ENCODE data around the gene OGG1.
A peak's percentile ranks its signal among the peaks of the same experiment; 100 is the strongest.

The OGG1 gene

DNA sequence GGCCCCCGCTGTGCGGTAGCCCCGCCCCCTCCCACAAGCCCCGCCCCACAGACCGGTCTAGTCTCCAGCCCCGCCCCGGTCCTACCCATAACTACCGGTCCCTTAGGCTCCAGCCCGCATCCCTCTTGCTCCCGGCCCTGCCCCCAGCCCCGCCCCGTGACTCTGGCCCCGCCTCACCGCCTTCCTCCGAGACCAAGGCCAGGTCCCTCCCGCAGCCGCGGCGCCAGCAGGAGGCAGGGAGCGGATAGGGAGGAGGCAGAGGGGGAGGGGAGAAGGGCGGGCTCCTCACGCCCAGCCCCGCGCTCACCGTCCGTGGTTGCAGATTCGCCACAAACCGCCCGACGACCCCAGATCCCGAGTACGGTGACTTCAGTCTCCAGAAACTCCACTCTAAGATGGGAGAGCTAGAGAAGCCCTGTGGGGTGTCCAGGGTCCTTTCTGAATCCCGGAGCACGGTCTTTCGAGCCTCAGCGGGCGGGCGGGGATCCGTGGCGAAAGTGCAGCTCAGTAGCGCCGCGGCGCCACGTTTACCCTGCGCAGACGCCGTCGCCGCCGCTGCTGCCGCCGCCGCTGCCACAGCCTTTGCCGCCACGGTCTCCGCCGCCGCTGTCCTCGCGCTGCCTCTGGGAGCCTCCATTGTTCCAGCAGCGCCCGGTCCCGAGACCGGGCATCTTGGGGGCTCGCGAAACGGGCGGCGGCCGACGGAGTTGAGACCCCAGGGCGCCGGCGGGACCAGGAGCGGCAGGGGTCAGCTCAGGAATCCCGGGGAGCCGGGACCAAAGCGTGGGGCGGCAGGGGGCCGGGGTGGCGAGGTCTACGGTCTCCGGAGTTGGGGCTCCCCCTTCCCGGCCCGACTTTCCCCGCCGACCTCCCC lies 18.3 kb upstream of the OGG1 start, which contains the start of gene BRPF1 (continued):
- TF ChIP-seq ZFHX2 (tag by site-specific recombination; conservative IDR thresholded peaks at IDR 0.05) (peak; percentile 70), GLI4 (tag by site-specific recombination; IDR thresholded peaks at IDR 0.05) (no peak), ZNF302 (tag by site-specific recombination; IDR thresholded peaks at IDR 0.05; ENCODE audit: low read depth) (no peak), ZNF239 (tag by site-specific recombination; IDR thresholded peaks at IDR 0.05) (peak; percentile 60; the same call in 1 of the 2 replicates), ZNF473 (tag by site-specific recombination; IDR thresholded peaks at IDR 0.05) (no peak), ZNF843 (tag by site-specific recombination; IDR thresholded peaks at IDR 0.05) (peak; percentile 88), TRIM28 (IDR thresholded peaks at IDR 0.05; ENCODE audit: borderline replicate concordance, low read length) (no peak), ZNF354C (tag by site-specific recombination; IDR thresholded peaks at IDR 0.05; ENCODE audit: borderline replicate concordance, low read depth) (no peak), ZNF426 (tag by site-specific recombination; IDR thresholded peaks at IDR 0.05) (no peak), ZNF792 (tag by site-specific recombination; IDR thresholded peaks at IDR 0.05) (no peak), ZNF529 (tag by site-specific recombination; IDR thresholded peaks at IDR 0.05; ENCODE audit: insufficient replicate concordance) (no peak), ZNF777 (tag by site-specific recombination; IDR thresholded peaks at IDR 0.05; ENCODE audit: borderline replicate concordance) (peak; percentile 91), KLF10 (tag by site-specific recombination; IDR thresholded peaks at IDR 0.05) (peak; percentile 93), ZNF341 (tag by site-specific recombination; IDR thresholded peaks at IDR 0.05; ENCODE audit: low read depth) (peak; percentile 41), KLF8 (tag by site-specific recombination; IDR thresholded peaks at IDR 0.05) (peak; percentile 100), ZNF654 (tag by site-specific recombination; IDR thresholded peaks at IDR 0.05; ENCODE audit: low read depth) (peak; percentile 18; the same call in 1 of the 2 replicates), ZNF623 (tag by site-specific recombination; IDR thresholded peaks at IDR 0.05) (peak; percentile 64), ZNF184 (tag by site-specific recombination; IDR thresholded peaks at IDR 0.05) (peak; percentile 72; the same call in 1 of the 2 replicates), ZNF24 (tag by site-specific recombination; IDR thresholded peaks at IDR 0.05) (peak; percentile 98), IKZF3 (tag by site-specific recombination; IDR thresholded peaks at IDR 0.05) (peak; percentile 98), ZNF561 (tag by site-specific recombination; IDR thresholded peaks at IDR 0.05; ENCODE audit: borderline replicate concordance) (peak; percentile 99), GLI2 (tag by site-specific recombination; IDR thresholded peaks at IDR 0.05; ENCODE audit: borderline replicate concordance, low read depth) (peak; percentile 56; the same call in 1 of the 2 replicates), ZSCAN16 (tag by site-specific recombination; IDR thresholded peaks at IDR 0.05) (0 out of 2 replicates have a peak, but pooled peaks have one; percentile 40), MZF1 (tag by site-specific recombination; IDR thresholded peaks at IDR 0.05; ENCODE audit: borderline replicate concordance) (no peak)
- TF ChIP-seq, protein P1, sequence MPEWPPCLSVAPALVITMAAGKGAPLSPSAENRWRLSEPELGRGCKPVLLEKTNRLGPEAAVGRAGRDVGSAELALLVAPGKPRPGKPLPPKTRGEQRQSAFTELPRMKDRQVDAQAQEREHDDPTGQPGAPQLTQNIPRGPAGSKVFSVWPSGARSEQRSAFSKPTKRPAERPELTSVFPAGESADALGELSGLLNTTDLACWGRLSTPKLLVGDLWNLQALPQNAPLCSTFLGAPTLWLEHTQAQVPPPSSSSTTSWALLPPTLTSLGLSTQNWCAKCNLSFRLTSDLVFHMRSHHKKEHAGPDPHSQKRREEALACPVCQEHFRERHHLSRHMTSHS (tag by site-specific recombination; IDR thresholded peaks at IDR 0.05): peak; percentile 40; the same call in 1 of the 2 replicates
- TF ChIP-seq, protein P2, sequence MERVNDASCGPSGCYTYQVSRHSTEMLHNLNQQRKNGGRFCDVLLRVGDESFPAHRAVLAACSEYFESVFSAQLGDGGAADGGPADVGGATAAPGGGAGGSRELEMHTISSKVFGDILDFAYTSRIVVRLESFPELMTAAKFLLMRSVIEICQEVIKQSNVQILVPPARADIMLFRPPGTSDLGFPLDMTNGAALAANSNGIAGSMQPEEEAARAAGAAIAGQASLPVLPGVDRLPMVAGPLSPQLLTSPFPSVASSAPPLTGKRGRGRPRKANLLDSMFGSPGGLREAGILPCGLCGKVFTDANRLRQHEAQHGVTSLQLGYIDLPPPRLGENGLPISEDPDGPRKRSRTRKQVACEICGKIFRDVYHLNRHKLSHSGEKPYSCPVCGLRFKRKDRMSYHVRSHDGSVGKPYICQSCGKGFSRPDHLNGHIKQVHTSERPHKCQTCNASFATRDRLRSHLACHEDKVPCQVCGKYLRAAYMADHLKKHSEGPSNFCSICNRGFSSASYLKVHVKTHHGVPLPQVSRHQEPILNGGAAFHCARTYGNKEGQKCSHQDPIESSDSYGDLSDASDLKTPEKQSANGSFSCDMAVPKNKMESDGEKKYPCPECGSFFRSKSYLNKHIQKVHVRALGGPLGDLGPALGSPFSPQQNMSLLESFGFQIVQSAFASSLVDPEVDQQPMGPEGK (tag by site-specific recombination; IDR thresholded peaks at IDR 0.05): peak; percentile 95
- TF ChIP-seq, protein P3, sequence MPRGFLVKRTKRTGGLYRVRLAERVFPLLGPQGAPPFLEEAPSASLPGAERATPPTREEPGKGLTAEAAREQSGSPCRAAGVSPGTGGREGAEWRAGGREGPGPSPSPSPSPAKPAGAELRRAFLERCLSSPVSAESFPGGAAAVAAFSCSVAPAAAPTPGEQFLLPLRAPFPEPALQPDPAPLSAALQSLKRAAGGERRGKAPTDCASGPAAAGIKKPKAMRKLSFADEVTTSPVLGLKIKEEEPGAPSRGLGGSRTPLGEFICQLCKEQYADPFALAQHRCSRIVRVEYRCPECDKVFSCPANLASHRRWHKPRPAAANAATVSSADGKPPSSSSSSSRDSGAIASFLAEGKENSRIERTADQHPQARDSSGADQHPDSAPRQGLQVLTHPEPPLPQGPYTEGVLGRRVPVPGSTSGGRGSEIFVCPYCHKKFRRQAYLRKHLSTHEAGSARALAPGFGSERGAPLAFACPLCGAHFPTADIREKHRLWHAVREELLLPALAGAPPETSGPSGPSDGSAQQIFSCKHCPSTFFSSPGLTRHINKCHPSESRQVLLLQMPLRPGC (tag by site-specific recombination; IDR thresholded peaks at IDR 0.05): peak; percentile 96
- TF ChIP-seq, protein P4, sequence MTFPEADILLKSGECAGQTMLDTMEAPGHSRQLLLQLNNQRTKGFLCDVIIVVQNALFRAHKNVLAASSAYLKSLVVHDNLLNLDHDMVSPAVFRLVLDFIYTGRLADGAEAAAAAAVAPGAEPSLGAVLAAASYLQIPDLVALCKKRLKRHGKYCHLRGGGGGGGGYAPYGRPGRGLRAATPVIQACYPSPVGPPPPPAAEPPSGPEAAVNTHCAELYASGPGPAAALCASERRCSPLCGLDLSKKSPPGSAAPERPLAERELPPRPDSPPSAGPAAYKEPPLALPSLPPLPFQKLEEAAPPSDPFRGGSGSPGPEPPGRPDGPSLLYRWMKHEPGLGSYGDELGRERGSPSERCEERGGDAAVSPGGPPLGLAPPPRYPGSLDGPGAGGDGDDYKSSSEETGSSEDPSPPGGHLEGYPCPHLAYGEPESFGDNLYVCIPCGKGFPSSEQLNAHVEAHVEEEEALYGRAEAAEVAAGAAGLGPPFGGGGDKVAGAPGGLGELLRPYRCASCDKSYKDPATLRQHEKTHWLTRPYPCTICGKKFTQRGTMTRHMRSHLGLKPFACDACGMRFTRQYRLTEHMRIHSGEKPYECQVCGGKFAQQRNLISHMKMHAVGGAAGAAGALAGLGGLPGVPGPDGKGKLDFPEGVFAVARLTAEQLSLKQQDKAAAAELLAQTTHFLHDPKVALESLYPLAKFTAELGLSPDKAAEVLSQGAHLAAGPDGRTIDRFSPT (tag by site-specific recombination; IDR thresholded peaks at IDR 0.05): peak; percentile 56; the same call in 1 of the 2 replicates
- TF ChIP-seq, protein P5, sequence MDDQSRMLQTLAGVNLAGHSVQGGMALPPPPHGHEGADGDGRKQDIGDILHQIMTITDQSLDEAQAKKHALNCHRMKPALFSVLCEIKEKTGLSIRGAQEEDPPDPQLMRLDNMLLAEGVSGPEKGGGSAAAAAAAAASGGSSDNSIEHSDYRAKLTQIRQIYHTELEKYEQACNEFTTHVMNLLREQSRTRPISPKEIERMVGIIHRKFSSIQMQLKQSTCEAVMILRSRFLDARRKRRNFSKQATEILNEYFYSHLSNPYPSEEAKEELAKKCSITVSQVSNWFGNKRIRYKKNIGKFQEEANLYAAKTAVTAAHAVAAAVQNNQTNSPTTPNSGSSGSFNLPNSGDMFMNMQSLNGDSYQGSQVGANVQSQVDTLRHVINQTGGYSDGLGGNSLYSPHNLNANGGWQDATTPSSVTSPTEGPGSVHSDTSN (CRISPR knock-in tag; IDR thresholded peaks at IDR 0.05): 0 out of 2 replicates have a peak, but pooled peaks have one; percentile 30
- TF ChIP-seq, protein P6, sequence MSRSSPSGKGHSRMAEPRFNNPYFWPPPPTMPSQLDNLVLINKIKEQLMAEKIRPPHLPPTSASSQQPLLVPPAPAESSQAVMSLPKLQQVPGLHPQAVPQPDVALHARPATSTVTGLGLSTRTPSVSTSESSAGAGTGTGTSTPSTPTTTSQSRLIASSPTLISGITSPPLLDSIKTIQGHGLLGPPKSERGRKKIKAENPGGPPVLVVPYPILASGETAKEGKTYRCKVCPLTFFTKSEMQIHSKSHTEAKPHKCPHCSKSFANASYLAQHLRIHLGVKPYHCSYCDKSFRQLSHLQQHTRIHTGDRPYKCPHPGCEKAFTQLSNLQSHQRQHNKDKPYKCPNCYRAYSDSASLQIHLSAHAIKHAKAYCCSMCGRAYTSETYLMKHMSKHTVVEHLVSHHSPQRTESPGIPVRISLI (tag by site-specific recombination; IDR thresholded peaks at IDR 0.05): no peak

Measured in HEK293 (cell line).